Measurements from ENCODE around the gene FSTL4. TPM values are rescaled to one million over a fixed set of nuclear protein-coding genes. Genes with fewer than 3 reads are reported as not detected.

The FSTL4 gene
- total RNA-seq, 1 experiment from 2014 or later: not detected

GRCh38 chr5:133387091-133387490 lies 225.2 kb downstream of the FSTL4 start:
- TF ChIP-seq CTCF (conservative IDR thresholded peaks at IDR 0.05) (no peak), EZH2 (IDR thresholded peaks at IDR 0.05; ENCODE audit: low read depth) (no peak)
- ChIA-PET CTCF (no interaction called here), POLR2A (ENCODE audit: unreplicated experiment) (no interaction called here)
- H3K27me3 ChIP-seq (ENCODE audit: insufficient read depth, low read depth): no peaks in the 10 kb centered on the region
- no peaks in the 10 kb centered on the region for H3K9me2 ChIP-seq (ENCODE audit: insufficient read depth)
- H3K4me2 ChIP-seq: no peak overlapping the region
- H2AFZ ChIP-seq: no peak overlapping the region
- no TSS peak for BruUV-seq (replicated peaks)
- no peaks in the 10 kb centered on the region for H3K36me3 ChIP-seq (ENCODE audit: low read depth)
- no peaks in the 10 kb centered on the region for H4K20me1 ChIP-seq (ENCODE audit: insufficient read depth)
- H3F3A ChIP-seq (ENCODE audit: insufficient read depth, low read depth): no peaks in the 10 kb centered on the region
- H3K79me2 ChIP-seq (ENCODE audit: low read depth): no peaks in the 10 kb centered on the region
- H3K27ac ChIP-seq: no peak overlapping the region
- no peaks in the 10 kb centered on the region for H3K9me3 ChIP-seq (ENCODE audit: insufficient read depth, low read depth)
- no peak overlapping the region for H3K4me3 ChIP-seq
- no peaks in the 10 kb centered on the region for H3K4me1 ChIP-seq (replicated peaks; ENCODE audit: insufficient read depth)
- intact Hi-C loops (cut with micrococcal nuclease; ENCODE audit: unreplicated experiment): no loop called here
- no peak for DNase-seq

- intact Hi-C loops (cut with micrococcal nuclease; ENCODE audit: unreplicated experiment): no loop called here
- H3F3A ChIP-seq (ENCODE audit: insufficient read depth, low read depth): no peaks in the 10 kb centered on the region
- H3K4me3 ChIP-seq: no peak overlapping the region
- H3K27me3 ChIP-seq (ENCODE audit: insufficient read depth, low read depth): no peaks in the 10 kb centered on the region
- no peak overlapping the region for H3K4me2 ChIP-seq
- no peak for TF ChIP-seq CTCF (conservative IDR thresholded peaks at IDR 0.05)
- TF ChIP-seq EZH2 (IDR thresholded peaks at IDR 0.05; ENCODE audit: low read depth): no peak
- H3K79me2 ChIP-seq (ENCODE audit: low read depth): no peaks in the 10 kb centered on the region
- DNase-seq: no peak
- H3K27ac ChIP-seq: no peak overlapping the region
- no peaks in the 10 kb centered on the region for H3K4me1 ChIP-seq (replicated peaks; ENCODE audit: insufficient read depth)
- ChIA-PET POLR2A (ENCODE audit: unreplicated experiment) (no interaction called here), CTCF (no interaction called here)
- H2AFZ ChIP-seq: no peak overlapping the region
- no peaks in the 10 kb centered on the region for H3K9me2 ChIP-seq (ENCODE audit: insufficient read depth)
- no TSS peak for BruUV-seq (replicated peaks)
- H3K9me3 ChIP-seq (ENCODE audit: insufficient read depth, low read depth): no peaks in the 10 kb centered on the region
- no peaks in the 10 kb centered on the region for H4K20me1 ChIP-seq (ENCODE audit: insufficient read depth)
- no peaks in the 10 kb centered on the region for H3K36me3 ChIP-seq (ENCODE audit: low read depth)
These were observed 225.7 kb downstream of the FSTL4 start for GRCh38 chr5:133386662-133387061.

- intact Hi-C loops (cut with micrococcal nuclease; ENCODE audit: unreplicated experiment): no loop called here
- Histone ChIP-seq H3K27ac (no peak overlapping the region), H4K20me1 (ENCODE audit: insufficient read depth) (no peaks in the 10 kb centered on the region), H3K4me2 (no peak overlapping the region), H3K27me3 (ENCODE audit: insufficient read depth, low read depth) (no peaks in the 10 kb centered on the region), H3K9me3 (ENCODE audit: insufficient read depth, low read depth) (no peaks in the 10 kb centered on the region), H3F3A (ENCODE audit: insufficient read depth, low read depth) (no peaks in the 10 kb centered on the region), H3K36me3 (ENCODE audit: low read depth) (no peaks in the 10 kb centered on the region), H3K9me2 (ENCODE audit: insufficient read depth) (no peaks in the 10 kb centered on the region), H3K4me1 (replicated peaks; ENCODE audit: insufficient read depth) (no peaks in the 10 kb centered on the region), H3K4me3 (no peak overlapping the region), H2AFZ (no peak overlapping the region), H3K79me2 (ENCODE audit: low read depth) (no peaks in the 10 kb centered on the region)
- BruUV-seq (replicated peaks): no TSS peak
- no peak for DNase-seq
- TF ChIP-seq EZH2 (IDR thresholded peaks at IDR 0.05; ENCODE audit: low read depth) (no peak), CTCF (conservative IDR thresholded peaks at IDR 0.05) (no peak)
- POLR2A ChIA-PET (ENCODE audit: unreplicated experiment): no interaction called here
- CTCF ChIA-PET: no interaction called here
These were observed 227.0 kb downstream of the FSTL4 start for GRCh38 chr5:133385346-133385745.
